HEK293 (cell line): ENCODE results near the gene PAQR7.
A peak's percentile ranks its signal among the peaks of the same experiment; 100 is the strongest.

Experiments used
- HOXD13 ChIP-seq: sonication (generic); formaldehyde crosslinking; IDR thresholded peaks from 2 replicates; pipeline ENCODE4 v1.8.0; 2022; ENCODE audit warnings: missing genetic modification reagents, borderline replicate concordance
- ZBTB8A ChIP-seq: fragments of 450-650 bp; formaldehyde crosslinking; IDR thresholded peaks from 2 replicates; pipeline ENCODE4 v1.5.1; 2016; ENCODE audit warnings: missing biosample characterization, missing genetic modification characterization
- ZNF416 ChIP-seq: fragments of 450-650 bp; formaldehyde crosslinking; IDR thresholded peaks from 2 replicates; pipeline ENCODE4 v1.5.1; 2016; ENCODE audit warnings: missing biosample characterization, missing genetic modification characterization
- TF ChIP-seq, protein P1 (sequence below): fragments of 450-650 bp; formaldehyde crosslinking; IDR thresholded peaks from 2 replicates; pipeline ENCODE4 v1.5.1; 2016; ENCODE audit warnings: missing biosample characterization, missing genetic modification characterization
- TF ChIP-seq, protein P2 (sequence below): fragments of 450-650 bp; formaldehyde crosslinking; IDR thresholded peaks from 2 replicates; pipeline ENCODE4 v1.5.1; 2016; ENCODE audit warnings: missing biosample characterization, missing genetic modification characterization
- TF ChIP-seq, protein P3 (sequence below): fragments of 450-650 bp; formaldehyde crosslinking; IDR thresholded peaks from 2 replicates; pipeline ENCODE4 v1.5.1; 2016; ENCODE audit warnings: missing biosample characterization, missing genetic modification characterization, low read depth

DNA sequence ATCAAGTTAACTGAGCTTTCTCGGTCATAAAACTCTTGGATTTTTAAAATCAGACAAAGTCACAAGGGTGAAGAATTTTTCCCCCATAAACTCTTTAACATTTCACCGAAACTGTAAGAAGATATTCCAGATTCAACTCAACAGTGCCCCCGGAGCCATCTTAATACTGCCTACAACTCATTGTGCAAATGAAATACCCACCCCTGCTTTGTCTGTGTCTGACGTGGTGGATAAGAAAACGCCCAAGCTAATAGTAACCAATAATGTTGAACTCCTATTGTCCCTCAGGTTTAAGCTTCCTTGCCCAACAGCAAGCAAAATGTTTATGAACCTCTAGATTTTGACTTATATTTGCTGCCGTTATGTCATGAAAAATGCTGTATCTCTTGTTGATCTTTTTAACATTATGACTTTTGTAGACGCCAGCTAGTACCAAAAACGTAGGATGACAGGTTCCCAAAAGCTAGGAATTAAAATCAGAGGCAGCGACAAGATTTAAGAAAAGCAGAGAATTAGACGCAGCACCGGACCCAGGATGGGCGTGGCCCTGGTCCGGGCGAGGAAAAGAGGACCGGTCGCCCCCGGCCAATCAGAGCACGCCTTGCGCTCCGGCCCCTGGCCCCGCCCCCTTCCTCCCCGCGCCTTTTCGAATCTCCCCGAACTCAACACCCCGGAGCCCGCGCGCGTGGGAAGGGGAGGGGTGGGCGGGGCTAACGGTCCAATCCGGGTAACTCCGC, 29.6 kb upstream of the PAQR7 start:
- TF ChIP-seq, protein P1, sequence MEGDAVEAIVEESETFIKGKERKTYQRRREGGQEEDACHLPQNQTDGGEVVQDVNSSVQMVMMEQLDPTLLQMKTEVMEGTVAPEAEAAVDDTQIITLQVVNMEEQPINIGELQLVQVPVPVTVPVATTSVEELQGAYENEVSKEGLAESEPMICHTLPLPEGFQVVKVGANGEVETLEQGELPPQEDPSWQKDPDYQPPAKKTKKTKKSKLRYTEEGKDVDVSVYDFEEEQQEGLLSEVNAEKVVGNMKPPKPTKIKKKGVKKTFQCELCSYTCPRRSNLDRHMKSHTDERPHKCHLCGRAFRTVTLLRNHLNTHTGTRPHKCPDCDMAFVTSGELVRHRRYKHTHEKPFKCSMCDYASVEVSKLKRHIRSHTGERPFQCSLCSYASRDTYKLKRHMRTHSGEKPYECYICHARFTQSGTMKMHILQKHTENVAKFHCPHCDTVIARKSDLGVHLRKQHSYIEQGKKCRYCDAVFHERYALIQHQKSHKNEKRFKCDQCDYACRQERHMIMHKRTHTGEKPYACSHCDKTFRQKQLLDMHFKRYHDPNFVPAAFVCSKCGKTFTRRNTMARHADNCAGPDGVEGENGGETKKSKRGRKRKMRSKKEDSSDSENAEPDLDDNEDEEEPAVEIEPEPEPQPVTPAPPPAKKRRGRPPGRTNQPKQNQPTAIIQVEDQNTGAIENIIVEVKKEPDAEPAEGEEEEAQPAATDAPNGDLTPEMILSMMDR (tag by site-specific recombination) = peak; percentile 28; the same call in 1 of the 2 replicates
- no peak for TF ChIP-seq HOXD13 (CRISPR knock-in tag)
- TF ChIP-seq, protein P2, sequence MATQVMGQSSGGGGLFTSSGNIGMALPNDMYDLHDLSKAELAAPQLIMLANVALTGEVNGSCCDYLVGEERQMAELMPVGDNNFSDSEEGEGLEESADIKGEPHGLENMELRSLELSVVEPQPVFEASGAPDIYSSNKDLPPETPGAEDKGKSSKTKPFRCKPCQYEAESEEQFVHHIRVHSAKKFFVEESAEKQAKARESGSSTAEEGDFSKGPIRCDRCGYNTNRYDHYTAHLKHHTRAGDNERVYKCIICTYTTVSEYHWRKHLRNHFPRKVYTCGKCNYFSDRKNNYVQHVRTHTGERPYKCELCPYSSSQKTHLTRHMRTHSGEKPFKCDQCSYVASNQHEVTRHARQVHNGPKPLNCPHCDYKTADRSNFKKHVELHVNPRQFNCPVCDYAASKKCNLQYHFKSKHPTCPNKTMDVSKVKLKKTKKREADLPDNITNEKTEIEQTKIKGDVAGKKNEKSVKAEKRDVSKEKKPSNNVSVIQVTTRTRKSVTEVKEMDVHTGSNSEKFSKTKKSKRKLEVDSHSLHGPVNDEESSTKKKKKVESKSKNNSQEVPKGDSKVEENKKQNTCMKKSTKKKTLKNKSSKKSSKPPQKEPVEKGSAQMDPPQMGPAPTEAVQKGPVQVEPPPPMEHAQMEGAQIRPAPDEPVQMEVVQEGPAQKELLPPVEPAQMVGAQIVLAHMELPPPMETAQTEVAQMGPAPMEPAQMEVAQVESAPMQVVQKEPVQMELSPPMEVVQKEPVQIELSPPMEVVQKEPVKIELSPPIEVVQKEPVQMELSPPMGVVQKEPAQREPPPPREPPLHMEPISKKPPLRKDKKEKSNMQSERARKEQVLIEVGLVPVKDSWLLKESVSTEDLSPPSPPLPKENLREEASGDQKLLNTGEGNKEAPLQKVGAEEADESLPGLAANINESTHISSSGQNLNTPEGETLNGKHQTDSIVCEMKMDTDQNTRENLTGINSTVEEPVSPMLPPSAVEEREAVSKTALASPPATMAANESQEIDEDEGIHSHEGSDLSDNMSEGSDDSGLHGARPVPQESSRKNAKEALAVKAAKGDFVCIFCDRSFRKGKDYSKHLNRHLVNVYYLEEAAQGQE (tag by site-specific recombination) = no peak
- TF ChIP-seq ZNF416 (tag by site-specific recombination) = no peak
- no peak for TF ChIP-seq ZBTB8A (tag by site-specific recombination)
- TF ChIP-seq, protein P3, sequence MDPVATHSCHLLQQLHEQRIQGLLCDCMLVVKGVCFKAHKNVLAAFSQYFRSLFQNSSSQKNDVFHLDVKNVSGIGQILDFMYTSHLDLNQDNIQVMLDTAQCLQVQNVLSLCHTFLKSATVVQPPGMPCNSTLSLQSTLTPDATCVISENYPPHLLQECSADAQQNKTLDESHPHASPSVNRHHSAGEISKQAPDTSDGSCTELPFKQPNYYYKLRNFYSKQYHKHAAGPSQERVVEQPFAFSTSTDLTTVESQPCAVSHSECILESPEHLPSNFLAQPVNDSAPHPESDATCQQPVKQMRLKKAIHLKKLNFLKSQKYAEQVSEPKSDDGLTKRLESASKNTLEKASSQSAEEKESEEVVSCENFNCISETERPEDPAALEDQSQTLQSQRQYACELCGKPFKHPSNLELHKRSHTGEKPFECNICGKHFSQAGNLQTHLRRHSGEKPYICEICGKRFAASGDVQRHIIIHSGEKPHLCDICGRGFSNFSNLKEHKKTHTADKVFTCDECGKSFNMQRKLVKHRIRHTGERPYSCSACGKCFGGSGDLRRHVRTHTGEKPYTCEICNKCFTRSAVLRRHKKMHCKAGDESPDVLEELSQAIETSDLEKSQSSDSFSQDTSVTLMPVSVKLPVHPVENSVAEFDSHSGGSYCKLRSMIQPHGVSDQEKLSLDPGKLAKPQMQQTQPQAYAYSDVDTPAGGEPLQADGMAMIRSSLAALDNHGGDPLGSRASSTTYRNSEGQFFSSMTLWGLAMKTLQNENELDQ = no peak
